ENCODE results near the gene RUBCN.
"Not testable (repeated sequence)": the region's sequence is repeated elsewhere in the genome, so short reads cannot be mapped to it uniquely, and the experiment has no call there.

Gene RUBCN

DNA sequence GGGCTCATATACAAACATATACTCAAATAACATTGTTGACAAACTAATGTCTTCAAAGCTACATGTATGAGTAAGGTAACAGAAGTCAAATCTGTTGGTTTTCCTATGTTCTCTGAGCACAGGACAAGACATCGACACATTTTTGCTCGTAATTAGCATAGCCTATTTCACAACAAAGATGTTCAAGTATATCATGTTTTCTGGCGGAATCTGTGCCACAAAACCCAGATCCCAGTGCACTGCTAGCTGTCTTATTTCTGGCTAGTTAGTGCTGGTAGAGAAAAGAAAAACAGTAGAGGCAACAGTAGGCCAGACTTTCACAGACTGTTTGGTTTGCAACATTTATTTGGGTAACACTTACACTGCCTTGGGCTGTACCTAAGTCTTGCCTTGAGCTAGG lies 51.2 kb downstream of the RUBCN start:
- DNase-seq (ENCODE audit: low read depth) = no peak

DNA sequence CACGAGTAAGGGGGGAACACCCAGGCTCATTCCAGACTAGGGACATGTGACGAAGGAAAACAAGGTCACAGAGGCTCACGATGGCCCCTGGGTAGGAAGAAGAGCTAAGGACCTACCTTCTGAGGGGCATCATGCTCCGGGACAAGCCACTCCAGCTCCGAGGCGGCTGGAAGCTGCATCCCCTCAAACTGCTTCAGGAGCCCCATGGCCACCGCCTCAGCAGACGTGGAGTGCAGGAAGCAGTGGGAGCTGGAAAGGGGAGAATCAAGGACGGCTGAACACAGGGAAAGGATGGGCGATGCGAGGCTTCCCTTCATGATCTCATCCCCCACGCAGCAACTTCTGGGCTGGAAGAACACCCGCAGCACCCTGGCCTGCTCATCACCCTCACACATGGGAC lies 53.5 kb downstream of the RUBCN start:
- no peak for DNase-seq (ENCODE audit: low read depth)

DNA sequence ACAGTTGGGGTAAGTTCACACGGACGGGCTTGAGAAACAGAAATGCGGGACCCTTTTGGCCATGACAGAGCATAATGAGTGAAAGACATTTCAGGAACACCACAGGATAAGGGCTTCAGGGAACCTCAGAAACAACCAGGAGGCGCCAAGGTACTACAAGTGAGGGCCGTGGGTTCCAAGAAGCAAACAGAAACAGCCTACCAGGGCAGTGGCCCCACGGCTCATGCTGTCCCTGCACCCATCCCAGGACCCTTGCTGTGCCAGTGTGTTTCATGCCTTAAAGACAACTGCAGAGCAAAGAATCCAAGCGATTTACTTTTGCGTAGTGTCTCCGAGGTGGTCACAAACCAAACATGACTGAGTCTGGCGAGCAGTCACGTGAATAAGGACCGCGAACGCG lies 54.0 kb downstream of the RUBCN start:
- DNase-seq (ENCODE audit: low read depth) = no peak

DNA sequence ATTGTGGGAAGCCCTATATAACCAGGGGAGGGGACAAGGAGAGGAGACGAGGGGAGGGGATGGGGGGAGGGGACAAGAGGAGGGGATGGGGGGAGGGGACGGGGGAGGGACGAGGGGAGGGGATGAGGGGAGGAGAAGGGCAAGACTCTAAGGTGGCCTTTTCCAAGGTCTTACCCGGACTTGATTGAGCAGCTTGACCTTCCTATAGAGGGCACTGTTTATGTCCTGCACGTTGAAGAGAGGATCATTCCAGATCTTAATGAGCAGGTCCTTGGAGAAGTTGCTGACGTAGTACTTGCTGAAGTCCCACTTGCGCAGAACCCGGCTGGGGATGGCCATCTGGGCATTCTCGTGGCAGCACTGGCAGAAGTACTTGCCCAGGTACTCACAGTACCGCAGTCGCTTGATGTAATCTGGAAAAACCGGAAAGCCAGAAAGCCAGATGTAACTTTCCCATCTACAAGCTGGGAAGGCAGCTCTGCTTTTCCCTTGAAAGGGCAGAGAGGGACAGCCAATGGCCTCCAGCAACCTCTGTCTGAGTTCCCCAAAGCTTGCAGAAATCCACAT lies 55.7 kb downstream of the RUBCN start:
- no peak for DNase-seq (ENCODE audit: low read depth)

DNA sequence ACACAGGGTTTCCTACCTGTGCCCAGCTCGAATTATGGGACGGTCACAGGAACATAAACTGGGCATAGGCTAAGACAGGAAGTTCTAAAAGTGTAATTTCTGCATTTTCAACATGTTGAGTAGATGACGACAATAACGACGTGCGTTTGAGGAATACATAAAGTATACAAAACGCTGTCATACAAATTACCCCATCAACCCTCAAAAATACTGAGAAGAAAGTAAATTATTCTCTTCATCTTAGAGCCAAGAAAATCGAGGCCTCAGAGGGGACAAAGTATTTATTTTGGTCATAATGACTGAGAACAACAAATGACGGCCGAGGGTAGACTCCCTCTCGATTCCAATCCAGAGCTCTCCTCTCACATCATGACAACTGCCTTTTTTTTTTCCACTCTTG lies 60.8 kb downstream of the RUBCN start:
- no peak for DNase-seq (ENCODE audit: low read depth)

DNA sequence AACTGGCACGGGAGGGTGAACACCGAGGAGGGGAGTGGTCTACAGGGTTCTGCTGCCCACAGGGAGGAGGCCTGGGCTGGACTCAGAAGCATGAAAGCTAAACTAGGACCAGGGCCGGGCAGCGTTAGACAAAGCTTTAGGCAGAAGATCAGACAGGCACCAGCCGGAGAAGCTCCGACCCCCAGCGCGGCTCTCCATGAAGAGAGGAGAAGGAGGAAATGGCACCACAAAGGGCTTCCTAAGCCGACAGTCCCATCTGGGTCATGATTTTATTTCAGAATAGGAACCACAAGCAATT lies 61.2 kb downstream of the RUBCN start:
- DNase-seq (ENCODE audit: low read depth) = no peak

DNA sequence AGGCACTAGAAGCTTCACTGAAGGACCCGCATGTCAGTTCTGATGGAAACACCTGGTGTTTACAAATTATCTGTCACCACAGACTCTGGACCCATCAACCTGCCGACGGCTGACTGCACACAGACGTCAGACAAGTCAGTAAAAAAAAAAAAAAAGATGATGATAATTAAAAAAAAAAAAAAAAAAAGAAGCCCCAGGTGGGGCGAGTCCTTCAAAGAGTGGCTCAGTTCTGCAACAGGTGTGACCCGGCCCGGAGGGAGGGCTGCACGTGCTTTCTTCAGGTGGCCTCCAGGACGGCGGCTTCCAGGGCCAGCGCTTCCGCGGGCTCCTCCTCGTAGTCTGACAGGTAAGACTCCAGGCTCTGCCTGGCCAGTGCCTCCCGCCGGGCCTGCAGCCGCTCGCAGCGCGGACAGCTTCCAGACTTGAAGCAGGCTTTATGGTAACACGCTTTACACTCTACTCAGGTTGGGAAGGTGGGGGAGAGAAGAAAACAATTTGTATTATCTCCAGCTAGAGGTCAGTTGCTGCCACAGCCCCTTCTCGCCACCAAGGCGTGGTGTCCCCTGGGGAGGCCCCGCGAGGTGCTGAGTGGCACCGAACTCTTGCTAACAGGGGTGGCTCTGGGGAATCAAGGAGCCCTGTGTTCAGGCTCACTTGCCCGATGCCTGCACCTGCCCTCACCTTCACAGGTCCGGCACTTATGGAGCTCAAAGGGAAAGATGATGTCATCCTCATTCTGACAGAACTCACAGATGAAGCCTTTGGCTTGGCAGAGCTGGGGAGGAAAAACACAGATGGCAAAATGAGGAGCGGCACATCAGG lies 61.8 kb downstream of the RUBCN start:
- no peak for DNase-seq (ENCODE audit: low read depth)

DNA sequence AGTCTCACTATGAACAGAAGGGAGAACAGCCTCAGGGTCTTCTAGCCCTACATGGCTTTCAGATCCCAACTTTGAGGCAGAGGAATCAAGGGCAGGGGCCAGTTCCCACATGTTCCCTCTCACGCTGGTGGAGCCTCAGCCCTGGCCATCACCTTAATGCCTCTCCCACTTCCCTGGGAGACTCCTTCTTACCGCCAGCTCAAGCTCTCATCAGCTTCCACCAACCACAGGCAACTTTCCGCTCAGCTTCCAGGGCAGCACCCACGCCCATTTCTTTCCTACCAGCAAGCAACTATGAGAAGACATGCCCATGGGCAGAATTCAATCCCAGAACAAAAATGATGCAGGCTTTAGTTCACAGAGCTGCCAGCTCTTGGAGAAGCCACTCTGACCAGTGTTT lies 63.5 kb downstream of the RUBCN start:
- DNase-seq (ENCODE audit: low read depth) = no peak

DNA sequence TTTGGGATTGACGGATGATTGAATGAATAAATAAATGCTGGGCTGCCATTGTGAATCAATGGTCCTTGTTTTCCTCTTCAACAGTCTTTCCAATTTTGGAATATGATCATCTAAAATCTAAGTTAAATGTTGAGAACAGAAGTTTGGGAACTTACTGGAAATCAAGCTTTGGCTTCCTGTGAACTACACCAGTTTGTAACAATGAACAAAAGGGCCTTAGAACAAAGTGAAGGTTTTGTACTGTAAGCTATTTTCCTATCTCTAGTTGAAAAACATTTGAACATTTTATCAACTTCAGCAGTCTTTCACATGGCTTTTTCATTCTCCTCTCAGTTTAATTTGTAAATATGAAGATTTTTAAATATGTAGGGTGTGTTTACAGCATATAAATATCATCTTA lies 66.3 kb downstream of the RUBCN start:
- DNase-seq (ENCODE audit: low read depth) = no peak

DNA sequence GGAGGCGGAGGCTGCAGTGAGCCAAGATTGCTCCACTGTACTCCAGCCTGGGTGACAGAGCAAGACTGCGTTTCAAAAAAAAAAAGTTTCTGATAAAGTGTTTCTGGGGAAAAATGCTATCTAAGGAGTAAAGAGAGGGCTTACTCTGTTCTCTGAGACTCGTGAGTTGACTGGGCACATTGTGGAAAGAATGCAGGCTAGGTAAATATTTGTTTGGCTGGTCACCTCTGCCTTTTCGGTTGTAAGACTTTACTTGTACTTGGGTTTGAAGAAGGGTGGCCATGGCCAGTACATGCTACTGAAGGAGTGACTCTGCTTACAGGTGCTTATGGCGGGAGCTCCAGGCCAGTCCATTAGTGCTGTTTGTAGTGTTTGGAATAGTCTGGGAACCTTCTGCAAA lies 68.7 kb downstream of the RUBCN start:
- DNase-seq (ENCODE audit: low read depth) = no peak

DNA sequence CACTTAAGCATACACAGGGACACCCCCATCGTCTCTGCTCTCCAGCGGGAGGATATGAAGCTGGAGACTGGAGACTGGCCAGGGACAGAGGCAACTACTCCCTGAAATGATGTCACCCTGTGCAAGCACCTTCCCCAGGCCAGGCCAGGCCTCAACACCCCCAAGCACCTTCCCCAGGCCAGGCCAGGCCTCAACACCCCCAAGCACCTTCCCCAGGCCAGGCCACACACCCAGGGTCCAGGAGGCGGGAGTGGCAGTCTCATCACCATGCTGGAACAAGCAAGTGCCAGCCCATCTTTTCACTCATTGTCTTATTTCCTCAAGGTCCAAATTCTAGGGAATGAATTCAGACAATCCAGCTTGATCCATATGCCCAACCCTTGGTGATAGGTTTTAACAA lies 69.4 kb downstream of the RUBCN start:
- not testable (repeated sequence) for DNase-seq (ENCODE audit: low read depth)

DNA sequence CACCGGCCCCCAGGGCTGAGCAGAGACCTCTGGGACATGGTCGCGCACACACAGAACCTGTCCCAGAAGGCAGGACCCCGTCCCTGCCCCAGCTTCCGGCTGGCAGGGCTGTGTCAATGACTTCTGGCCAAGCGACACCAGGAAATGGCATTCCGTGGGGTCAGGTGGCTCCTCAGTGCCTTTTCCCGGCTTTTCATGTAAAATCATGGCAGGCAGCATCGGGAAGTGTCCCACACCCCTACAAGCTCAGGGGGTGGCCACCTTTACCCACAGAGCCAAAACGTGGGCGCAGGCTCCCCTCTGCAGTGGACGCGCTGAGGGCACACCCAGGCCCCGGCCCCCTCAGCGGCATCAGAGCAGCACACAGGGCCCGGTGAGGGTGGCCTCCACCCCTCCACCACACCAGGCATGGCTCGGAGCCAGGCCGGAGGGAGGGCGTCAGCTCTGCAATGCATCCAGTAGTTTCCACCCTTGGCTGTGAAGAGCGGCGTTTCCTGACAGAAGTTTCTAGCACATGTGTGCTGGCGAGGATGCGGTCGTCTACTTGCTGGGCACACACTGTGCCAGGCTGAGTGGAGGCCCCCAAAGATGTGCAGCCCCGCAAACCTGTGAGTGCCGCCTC lies 70.4 kb downstream of the RUBCN start:
- not testable (repeated sequence) for DNase-seq (ENCODE audit: low read depth)

DNA sequence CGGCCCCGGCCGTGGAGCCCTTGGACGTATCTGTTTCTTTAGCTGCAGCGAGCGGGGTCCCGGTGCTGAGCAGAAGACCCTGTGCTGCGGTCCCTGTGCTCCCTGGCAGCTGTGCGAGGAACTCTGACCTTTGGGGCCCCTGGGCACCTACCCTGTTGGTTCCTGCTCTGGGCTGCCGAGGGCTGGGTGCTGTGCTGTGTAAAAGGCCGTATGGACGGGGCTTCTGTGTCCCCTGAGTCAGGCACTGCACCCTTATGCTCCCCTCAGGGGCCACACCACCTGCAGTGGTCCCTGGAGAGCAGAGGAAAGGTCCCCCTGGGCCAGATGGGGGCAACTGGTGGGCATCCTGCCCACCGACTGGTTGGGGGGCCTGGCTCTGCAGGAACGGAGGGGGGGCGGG lies 71.2 kb downstream of the RUBCN start:
- not testable (repeated sequence) for DNase-seq (ENCODE audit: low read depth)

DNA sequence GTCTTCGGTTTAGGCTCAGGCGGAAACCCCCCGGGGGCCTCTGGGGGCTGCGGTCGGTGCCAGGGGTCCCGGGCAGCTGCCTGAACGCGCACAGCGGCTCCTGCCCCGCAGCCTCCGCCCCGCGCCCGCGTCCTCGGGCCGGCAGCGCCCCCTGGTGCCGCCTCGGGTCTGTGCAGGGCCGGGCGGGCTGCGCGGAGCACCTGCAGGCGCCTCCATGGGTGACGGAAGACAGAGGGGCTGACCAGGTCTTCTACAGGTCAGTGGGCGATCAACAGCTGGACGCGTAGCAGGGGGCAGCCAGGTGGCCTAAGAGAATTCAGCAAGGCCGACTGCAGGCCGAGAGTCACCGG lies 71.6 kb downstream of the RUBCN start:
- DNase-seq (ENCODE audit: low read depth) = not testable (repeated sequence)

DNA sequence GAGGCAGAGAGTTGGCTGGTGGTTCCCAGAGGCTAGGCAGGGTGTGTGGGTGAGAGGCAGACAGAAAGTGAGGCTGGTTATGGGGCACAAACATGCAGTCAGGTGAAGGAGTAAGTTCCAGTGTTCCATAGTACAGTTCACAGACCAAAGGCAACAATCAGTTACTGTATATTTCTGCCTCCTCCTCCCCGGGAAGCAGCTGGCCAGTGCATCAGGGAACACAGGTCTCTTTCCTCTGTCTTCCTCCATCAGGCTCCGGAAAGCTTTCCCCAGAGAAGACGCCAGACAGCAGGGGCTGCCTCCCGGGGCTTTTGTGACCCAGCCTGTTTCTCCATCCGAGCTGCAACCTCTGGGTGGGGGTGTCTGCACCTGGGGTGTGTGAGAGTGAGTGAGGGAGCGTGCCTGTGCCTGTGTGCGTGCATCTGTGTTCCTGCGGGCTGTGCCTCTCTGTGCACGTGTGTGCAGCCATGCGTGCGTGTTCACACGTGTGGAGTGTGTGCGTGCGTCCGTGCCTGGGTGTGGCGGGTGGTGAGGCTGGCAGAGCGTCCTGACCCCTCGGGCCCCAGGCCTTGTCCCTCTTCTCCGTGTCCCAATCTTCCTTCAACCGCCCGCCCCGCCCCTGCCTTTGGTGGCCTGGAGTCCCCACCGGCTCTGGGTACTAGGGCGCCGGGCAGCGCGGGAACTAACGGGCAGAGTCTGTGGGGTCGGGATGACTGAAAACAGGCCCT lies 72.1 kb downstream of the RUBCN start:
- DNase-seq (ENCODE audit: low read depth) = not testable (repeated sequence)

DNA sequence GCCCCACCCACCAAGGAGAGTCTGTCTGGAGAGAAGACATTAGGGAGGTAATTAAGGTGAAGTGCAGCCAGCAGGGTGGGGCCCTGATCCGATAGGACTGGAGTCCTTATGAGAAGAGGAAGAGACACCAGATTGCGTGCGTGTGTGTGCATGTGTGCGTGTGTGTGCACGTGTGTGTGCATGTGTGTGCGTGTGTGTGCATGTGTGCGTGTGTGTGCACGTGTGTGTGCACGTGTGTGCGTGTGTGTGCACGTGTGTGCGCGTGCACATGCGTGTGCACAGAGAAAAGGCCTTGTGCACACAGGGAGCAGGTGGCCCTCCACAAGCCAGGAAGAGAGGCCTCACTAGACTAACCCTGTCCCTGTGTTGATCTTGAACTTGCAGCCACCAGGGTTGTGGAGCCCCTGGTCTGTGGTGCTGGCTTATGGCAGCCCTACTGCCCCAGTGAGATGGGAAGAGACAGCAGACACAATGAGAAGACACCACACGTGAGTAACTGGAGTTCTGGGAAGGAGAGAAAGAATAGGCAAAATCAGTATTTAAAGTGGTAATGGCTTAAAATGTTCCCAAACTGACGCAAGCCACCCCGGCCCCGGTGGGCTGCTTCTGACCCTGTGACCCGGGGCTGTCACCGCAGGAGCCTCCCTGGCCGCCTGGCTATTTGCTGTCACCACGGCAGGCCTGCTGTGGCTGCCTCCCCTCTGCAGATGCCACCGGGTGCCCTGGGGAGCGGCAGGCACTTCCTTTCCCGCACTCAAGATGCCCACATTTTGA lies 73.2 kb downstream of the RUBCN start:
- not testable (repeated sequence) for DNase-seq (ENCODE audit: low read depth)

DNA sequence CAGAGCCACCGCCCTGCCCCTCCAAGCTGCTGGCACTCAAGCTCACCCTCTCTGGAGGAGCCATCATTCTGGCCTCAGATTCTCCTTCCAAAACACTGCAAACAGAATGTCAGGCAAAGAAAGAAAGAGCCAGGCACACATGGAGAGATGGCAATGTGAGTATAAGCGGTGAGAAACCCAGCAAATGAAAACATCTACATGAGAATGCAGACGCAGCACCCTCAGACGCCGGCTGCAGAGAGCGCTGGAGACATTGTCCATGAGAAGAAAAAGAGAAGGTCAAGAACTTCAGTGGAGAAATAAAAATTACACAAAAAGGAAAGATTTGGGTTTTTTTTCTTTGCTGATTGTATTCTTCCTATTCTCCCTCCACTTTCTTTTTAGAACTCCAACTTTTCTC lies 74.4 kb downstream of the RUBCN start:
- DNase-seq (ENCODE audit: low read depth) = not testable (repeated sequence)

DNA sequence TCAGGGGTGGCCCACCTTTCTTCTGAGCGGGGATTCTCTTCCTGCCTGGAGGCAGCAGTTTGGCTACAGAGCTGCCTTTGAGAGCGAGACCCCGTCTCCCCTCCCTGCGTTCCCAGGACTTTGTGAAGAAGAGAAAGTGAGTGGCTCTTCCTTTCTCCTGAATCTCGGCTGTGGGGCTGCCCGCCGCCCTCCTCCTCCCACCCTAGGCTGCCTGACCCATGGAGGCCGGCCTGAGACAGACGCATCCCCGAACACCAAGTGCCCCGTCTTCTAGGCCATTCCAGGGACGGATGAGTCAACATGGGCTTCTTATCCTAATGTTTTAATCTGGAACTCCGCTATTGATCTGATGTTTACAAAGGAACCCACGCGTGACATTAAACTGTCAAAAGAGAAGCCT lies 74.8 kb downstream of the RUBCN start:
- DNase-seq (ENCODE audit: low read depth) = not testable (repeated sequence)

DNA sequence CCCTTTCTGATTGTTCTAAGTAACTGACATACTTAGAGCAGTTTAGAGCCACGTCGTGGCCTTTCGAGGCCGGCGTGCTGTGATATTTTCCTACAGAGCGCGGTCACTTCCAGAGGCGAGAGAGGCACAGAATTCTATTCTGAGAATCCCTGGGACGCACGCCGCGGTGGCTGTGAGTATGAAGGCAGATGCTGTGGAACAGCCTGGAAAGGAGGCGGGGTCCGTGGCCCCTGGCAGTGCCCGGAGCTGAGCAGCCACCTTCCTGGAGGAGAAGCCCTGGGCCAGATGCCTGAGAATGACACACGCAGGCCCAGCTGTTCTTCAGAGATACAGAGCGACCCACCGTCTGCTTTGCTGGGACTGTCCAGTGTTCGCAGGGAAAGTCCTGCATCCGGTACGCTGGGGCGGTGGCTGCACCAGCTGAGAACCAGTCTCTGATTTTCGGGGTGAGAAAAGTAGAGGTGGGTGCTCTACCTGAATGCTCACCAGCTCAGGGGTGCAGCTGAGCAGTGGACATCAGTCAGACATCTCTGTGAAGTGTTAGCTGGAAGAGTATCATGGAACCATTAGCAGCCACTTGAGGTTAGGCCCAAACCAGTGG lies 75.4 kb downstream of the RUBCN start:
- not testable (repeated sequence) for DNase-seq (ENCODE audit: low read depth)

DNA sequence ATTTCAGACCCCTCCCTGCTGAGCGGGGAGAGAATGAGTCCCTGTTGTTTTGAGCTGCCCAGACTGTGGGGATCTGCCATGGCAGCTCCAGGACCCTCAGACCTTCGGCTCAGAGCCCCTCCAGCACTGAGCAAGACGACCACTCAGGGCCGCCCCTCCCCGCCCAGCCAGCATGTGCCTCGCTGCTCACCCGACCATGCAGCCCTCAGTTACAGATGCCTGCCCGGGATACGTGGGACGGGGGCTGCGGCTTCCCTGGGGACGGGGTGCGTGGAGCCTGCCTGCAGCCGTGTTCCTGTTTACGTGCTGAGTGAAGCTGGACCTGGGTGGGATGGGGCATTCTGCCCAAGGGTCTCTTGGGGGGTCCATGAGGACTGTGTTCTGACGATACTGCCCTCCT lies 77.0 kb downstream of the RUBCN start:
- DNase-seq (ENCODE audit: low read depth) = not testable (repeated sequence)

DNA sequence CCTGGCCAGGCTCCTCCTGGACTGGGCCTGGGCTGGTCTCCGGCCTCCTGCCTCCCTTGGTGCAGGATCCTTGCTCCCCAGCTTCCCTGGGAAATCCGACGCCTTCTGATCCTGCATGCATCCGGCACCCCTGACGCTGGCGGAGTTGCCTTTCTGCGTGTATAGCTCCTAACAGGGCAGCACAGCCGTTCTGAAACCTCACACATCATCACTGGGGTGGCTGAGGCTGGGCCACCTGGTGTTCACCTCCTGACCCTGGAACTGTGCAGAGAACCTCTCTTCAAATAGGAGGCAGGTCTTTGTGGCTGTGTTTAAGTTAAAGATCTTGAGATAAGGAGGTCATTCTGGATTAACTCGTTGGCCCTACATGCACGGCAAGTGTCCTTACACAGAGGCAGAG lies 77.6 kb downstream of the RUBCN start:
- not testable (repeated sequence) for DNase-seq (ENCODE audit: low read depth)

DNA sequence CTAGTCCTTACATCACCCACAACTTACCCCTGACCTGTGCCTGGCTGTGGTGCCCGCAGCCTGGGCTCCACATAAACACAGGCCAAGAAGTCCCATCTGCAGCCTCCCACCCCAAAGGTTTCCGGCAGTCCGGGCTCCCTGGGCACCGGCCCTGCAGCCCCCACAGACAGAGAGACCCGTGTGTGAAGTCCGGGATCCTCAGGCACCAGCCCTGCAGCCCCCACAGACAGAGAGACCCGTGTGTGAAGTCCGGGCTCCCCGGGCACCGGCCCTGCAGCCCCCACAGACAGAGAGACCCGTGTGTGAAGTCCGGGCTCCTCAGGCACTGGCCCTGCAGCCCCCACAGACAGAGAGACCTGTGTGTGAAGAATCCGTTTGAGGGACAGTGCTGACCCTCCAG lies 78.0 kb downstream of the RUBCN start:
- DNase-seq (ENCODE audit: low read depth) = not testable (repeated sequence)
